Posterior cingulate gyrus (tissue), 11 donors: ENCODE measurements around the gene LRRC9.
"Not testable (repeated sequence)": the region's sequence is repeated elsewhere in the genome, so short reads cannot be mapped to it uniquely, and the experiment has no call there.

ENCODE experiments used
- DNase-seq, 10 donors: peaks; one replicate each; pipeline versions ENCODE4 v3.0.0 to v3.0.0-alpha.2; 2020 to 2021; ENCODE audit warnings: mixed read lengths in 3 of 10
- intact Hi-C: fragments of 100-400 bp; cut with DNase I; formaldehyde crosslinking; loops from one replicate; pipeline ENCODE4 v1.15.1; 2023

The LRRC9 gene

DNA sequence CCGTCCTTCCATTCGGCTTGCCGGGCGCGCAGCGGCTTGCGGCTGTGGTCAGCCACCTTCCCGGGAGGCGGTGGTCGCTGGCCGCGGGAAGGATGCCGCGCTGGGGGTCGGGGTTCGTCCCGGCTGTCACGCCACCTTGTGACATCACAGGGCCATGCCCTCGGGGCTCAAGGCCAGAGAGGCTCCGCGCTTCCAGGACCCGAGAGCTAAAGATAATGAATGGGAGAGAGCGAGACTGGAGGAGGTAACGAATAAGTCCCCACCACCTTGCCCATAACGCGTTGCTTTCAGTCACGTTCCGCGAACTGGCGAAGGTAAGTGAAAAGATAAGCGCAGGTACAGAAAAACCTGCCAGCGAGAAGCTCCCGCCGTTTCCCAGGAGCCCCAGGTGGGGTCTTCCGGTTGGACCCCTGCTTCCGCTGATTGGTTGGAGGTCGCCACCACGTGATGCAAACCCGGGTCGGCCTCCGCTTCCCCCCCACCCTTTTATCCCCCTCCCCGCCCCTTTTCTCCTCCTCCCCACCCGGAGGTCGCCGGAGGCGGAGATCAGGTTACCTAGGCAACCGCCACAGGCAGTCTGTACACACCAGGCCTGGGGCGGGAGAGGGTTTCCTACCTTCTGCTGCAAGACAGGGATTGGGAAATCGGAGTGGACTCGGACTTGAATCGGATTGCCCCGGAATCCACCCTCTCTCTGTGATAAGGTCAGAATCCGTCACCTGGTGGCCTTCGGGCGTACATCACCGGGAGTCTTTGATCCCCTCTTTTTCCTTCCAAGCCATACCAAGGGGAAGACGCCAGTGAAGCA, at the start of gene LRRC9:
Gene LRRC9, plus strand, starts transcription at position 575 of the 808 bp plus-strand sequence.
- peak; percentile 16 to 94 (median 58) for DNase-seq
- intact Hi-C loops = no loop called here

- intact Hi-C loops = no loop called here
- peak; percentile 68 to 97 (median 82) for DNase-seq
Measured at GRCh38 chr14:59870277-59871165, 49.4 kb upstream of the LRRC9 start, which contains the start of gene RTN1. Gene RTN1 (minus strand): TSS chr14:59870776. CDS start chr14:59870630, 146 bp downstream.

- intact Hi-C loops = no loop called here
- no peak for DNase-seq
Measured at GRCh38 chr14:59871166-59871495, 48.8 kb upstream of the LRRC9 start.

DNA sequence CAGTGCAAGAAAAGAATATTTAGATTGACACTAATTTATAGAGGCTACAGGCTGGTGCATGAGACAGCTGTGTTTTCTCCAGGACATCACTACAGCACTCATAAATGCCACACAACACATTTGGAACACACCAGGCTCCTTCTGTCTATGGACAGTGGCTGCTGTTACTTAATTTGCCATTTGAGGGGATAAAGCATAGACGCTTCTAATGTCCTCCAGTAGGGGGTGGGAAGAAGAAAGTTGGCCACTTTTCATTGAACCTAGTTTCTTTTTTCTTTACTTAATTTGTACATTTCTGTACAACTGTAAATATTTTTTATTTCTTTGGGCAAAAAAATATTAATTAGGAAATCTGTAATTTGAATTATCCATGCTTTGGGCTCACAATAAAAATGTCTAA, 37.0 kb upstream of the LRRC9 start:
- intact Hi-C loops = no loop called here
- DNase-seq = no peak

DNA sequence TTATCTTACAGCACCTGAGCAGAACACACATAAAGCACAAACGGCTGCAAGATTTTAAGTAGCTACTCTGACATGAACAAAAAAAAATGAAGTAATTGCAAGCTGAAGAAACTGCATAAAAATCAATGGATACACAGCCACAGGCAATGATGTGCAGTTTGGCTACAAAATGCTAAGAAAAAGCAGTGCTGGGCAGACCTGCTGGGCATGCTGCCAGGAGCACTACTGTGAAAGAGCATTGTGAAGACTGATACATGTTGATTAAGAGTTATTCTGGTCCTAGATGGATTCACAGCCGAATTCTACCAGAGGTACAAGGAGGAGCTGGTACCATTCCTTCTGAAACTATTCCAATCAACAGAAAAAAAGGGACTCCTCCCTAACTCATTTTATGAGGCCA, 29.3 kb upstream of the LRRC9 start:
- DNase-seq = peak in 4 of 10 donors; percentile 9 to 76 (median 40)
- intact Hi-C loops = no loop called here

DNA sequence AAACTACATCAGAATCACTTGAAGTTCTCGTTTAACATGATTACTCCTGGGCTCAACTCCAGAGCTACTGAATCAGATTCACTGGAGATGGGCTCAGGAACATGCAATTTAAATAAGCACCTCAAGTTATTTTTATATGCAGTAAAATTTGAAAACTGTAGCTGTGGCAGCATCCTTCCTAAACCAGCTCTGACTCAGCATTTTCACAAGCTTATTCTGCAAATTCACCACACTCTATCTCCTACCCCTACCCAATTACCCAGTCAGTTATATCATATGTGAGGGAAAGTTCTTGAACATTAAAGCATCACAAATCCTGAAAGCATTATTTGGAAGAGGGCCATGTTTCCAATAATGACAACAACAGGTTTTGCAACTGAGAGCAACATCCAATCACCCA, 24.2 kb upstream of the LRRC9 start:
- intact Hi-C loops = loop anchor here (5.0 kb wide), 2 partner anchors 188 to 263 kb away; no protein-coding TSS in a partner anchor
- DNase-seq = no peak

DNA sequence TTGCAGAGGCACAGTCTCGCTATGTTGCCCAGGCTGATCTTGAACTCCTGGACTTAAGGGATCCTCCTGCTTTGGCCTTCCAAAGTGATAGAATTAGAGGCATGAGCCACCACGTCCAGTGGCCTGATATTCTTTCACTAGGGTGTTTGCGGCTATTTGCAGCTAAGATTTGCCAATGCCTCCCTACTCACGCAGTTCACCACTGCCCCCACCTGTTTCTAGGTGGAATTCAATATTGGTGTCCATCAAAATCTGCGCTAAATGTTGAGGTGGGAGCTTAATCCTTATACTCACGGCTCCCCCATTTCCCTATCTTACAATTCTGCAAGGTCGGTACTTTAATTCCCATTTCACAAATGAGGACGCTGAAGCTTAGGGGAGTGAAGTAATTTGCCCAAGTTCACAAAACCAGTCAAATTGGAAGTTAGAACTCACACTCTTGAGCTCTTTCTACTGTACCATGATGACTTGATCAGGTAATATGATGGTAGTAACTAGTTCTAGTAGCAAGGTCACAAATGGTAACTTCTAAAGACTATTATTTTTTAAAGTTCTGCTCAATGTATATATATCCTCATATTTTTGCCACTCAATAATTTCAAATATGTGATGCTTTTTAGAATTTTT, 22.1 kb upstream of the LRRC9 start:
- peak in 7 of 10 donors; percentile 7 to 80 (median 43) for DNase-seq
- intact Hi-C loops = loop anchor here (5.0 kb wide), 2 partner anchors 191 to 266 kb away; no protein-coding TSS in a partner anchor

- intact Hi-C loops = no loop called here
- no peak for DNase-seq
Measured at GRCh38 chr14:59900556-59900955, 19.4 kb upstream of the LRRC9 start.

GRCh38 chr14:59904184-59904583, 15.8 kb upstream of the LRRC9 start:
- no peak for DNase-seq
- intact Hi-C loops = no loop called here

- intact Hi-C loops = no loop called here
- no peak for DNase-seq
Measured at GRCh38 chr14:59905188-59905587, 14.8 kb upstream of the LRRC9 start.

GRCh38 chr14:59912443-59912842, 7.5 kb upstream of the LRRC9 start:
- no peak for DNase-seq
- intact Hi-C loops = no loop called here

DNA sequence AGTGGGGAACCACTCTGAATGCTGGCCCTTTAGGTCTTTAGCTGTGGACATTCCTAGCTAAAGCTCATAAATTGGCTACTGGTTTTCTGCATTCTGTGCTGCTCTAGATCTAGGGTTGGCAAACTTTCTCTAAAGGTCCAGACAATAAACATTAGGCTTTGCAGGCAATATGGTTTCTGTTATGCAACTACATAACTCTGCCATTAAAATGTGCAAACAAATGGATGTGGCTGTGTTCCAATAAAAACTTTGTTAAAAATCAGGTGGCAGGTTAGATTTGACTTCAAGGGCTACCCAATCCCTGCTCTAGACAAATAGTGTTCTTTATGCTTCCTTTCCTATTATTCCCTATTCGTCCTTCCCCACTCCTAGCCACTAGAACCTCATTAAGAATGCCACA, 6.8 kb upstream of the LRRC9 start:
- intact Hi-C loops = no loop called here
- no peak for DNase-seq

DNA sequence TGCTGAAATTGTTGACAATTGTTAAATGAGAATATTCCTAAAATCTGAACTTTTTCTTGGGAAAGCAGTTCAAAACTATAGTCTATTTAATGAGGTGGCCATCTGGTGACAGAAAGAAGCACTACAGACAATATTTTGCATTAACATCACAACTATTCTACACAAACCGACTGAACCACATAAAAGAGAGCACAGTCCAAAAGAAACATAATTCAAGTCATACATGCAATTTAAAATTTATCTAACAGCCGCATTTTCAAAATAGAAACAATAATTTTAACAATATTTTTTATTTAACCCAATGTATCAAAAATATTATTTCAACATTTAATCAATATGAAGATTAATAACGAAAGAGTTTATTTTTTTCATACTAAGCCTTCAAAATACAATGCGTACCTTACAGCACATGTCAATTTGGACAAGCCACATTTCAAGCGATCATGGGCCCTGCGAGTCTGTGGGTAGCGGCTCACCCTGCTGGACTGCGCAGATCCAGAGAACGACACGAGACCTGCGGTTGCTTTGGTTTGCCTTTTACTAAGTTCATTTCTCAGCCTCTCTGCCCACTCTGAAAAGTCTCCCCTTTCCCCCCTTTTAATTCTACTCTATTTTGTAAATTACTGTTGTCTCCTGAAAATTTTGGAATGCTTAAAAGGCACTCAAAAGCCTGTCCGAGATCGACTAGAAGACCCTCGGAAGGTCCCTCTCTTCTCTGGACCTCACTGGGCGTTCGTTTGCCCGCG, 947 bp upstream of the LRRC9 start:
- DNase-seq = peak in 8 of 10 donors; percentile 14 to 85 (median 27)
- intact Hi-C loops = no loop called here

DNA sequence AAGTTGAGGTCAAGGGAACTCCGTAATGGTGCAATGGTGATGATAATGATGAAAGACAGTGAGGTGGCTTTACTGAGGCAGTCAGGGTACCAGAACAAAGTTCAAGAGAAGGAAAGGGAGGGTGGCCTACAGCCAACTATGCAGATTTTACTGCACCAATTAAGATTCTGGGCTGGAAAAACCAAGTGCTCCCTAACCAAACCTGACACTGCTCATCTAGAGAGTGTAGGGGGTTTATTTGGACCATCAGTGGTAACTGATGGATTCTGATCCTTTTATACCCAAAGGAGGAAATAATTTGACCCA, 387 bp downstream of the LRRC9 start:
- intact Hi-C loops = no loop called here
- DNase-seq = no peak

- DNase-seq = no peak
- intact Hi-C loops = no loop called here
Measured at GRCh38 chr14:59925797-59926196, 5.9 kb downstream of the LRRC9 start.

GRCh38 chr14:59926534-59926933, 6.6 kb downstream of the LRRC9 start:
- no peak for DNase-seq
- intact Hi-C loops = no loop called here

GRCh38 chr14:59931237-59931636, 11.3 kb downstream of the LRRC9 start:
- intact Hi-C loops = no loop called here
- DNase-seq = no peak

GRCh38 chr14:59936145-59936544, 16.2 kb downstream of the LRRC9 start:
- intact Hi-C loops = no loop called here
- DNase-seq = no peak

DNA sequence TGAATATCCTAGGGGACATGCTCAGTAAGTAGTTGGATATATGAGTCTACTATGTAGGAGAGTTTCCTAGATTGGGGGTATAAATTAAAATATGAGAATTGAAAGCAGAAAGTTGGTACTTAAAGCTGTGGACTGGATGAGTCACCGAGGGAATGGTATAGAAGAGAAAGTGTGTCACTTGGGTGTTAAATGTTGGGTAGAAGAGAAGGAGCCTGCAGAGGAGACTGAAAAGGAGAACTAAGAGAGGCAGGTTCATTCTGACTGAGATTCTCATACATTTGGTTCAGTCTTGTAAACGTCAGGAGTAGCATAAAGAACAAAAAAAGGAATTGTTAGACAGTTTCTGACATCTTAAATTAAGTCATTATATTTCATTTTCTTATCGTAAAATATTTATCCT, 19.9 kb downstream of the LRRC9 start:
- intact Hi-C loops = no loop called here
- no peak for DNase-seq

DNA sequence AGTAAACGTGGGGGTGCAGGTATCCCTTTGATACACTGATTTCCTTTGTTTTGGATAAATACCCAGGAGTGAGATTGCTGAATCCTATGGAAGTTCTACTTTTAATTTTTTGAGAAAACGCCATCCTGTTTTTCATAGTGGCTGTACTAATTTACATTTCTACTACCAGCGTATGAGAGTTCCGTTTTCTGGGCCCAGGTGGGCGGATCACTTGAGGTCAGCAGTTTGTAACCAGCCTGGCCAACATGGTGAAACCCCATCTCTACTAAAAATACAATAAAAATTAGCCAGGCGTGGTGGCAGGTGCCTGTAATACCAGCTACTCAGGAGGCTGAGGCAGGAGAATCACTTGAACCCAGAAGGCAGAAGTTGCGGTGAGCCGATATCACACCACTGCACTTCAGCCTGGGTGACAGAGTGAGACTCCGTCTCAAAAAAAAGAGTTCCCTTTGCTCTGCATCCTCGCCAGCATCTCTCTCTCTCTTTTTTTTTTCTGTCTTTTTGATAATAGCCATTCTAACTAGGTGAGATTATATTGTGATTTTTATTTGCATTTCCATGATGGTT, 22.4 kb downstream of the LRRC9 start:
- DNase-seq, intact Hi-C loops: not testable (repeated sequence)
